ENCODE data around the gene SPECC1.

GRCh38 chr17:20120836-20121235 lies 111.7 kb downstream of the SPECC1 start:
- no peak for TF ChIP-seq CTCF (IDR thresholded peaks at IDR 0.05; ENCODE audit: insufficient read depth, low read depth, low read length)
- no peak for TF ChIP-seq EZH2 (IDR thresholded peaks at IDR 0.05; ENCODE audit: insufficient read depth, low read length)

All from astrocyte (in vitro differentiated cells and primary cell).